Activated T-helper 2 cell treated with anti-CD3 and anti-CD28 coated beads, Interferon-gamma antibody, Interleukin-2, Interleukin-4, amounts not matched to agents 10 μg/mL and 5 μg/mL and 100 μg/mL, durations not matched to agents 14 hours and 24 hours and 36 hours (primary cell): ENCODE results near the gene TMPRSS4. TPM values are rescaled to one million over a fixed set of nuclear protein-coding genes. Genes with fewer than 3 reads are reported as not detected.
A peak's percentile ranks its signal among the peaks of the same experiment; 100 is the strongest.

Source experiments
- DNase-seq: peaks from one replicate; pipeline ENCODE4 v3.0.0; 2021; ENCODE audit warnings: low spot score
- H3K27ac Mint-ChIP-seq: one replicate; pipeline ENCODE4 v1.8.0; 2021; ENCODE audit warnings: mixed read lengths
- H3K27me3 Mint-ChIP-seq: one replicate; pipeline ENCODE4 v1.8.0; 2021; ENCODE audit warnings: low read depth, mixed read lengths
- H3K36me3 Mint-ChIP-seq: one replicate; pipeline ENCODE4 v1.8.0; 2021; ENCODE audit warnings: low read depth, mixed read lengths
- H3K4me1 Mint-ChIP-seq: one replicate; pipeline ENCODE4 v1.8.0; 2021; ENCODE audit warnings: low read depth, mixed read lengths
- H3K4me3 Mint-ChIP-seq: one replicate; pipeline ENCODE4 v1.8.0; 2021; ENCODE audit warnings: low read depth, mild to moderate bottlenecking, moderate library complexity, mixed read lengths
- H3K9me3 Mint-ChIP-seq: one replicate; pipeline ENCODE4 v1.8.0; 2021; ENCODE audit warnings: mixed read lengths
- intact Hi-C: fragments of 100-400 bp; cut with micrococcal nuclease; formaldehyde crosslinking; loops from one replicate; pipeline ENCODE4 v1.15.1; 2023
- total RNA-seq: library from RNA; stranded (reverse); gene quantifications from 2 replicates; pipeline ENCODE4 v1.2.3, GENCODE V29; 2022

TMPRSS4 gene
- total RNA-seq, 1 donor from 2014 or later, result not detected

GRCh38 chr11:118142809-118143208 is 65.9 kb downstream of the TMPRSS4 start:
- H3K27me3 Mint-ChIP-seq, result peaks cover 61% of the 10 kb centered on the region
- intact Hi-C loops, result loop anchor here (10.0 kb wide), 1 partner anchor 338 kb away; no protein-coding TSS in a partner anchor

GRCh38 chr11:118143661-118144185 is 66.8 kb downstream of the TMPRSS4 start:
- H3K4me3 Mint-ChIP-seq, result no peak overlapping the region
- H3K4me1 Mint-ChIP-seq, result peaks cover 6% of the 10 kb centered on the region
- no peak overlapping the region for H3K27ac Mint-ChIP-seq
- DNase-seq, result no peak
- intact Hi-C loops, result loop anchor here (2.0 to 10.0 kb wide), 2 partner anchors 339 to 467 kb away; no protein-coding TSS in a partner anchor
- H3K27me3 Mint-ChIP-seq, result peaks cover 66% of the 10 kb centered on the region
- H3K9me3 Mint-ChIP-seq, result no peaks in the 10 kb centered on the region
- no peaks in the 10 kb centered on the region for H3K36me3 Mint-ChIP-seq

More at GRCh38 chr11:118142809-118143208, 65.9 kb downstream of the TMPRSS4 start:
- Mint-ChIP-seq H3K27ac (no peak overlapping the region), H3K36me3 (no peaks in the 10 kb centered on the region), H3K9me3 (no peaks in the 10 kb centered on the region), H3K4me1 (peaks cover 6% of the 10 kb centered on the region), H3K4me3 (peak overlapping the region; percentile 60)
- no peak for DNase-seq

GRCh38 chr11:118144301-118145268 is 67.7 kb downstream of the TMPRSS4 start:
- Mint-ChIP-seq H3K9me3 (no peaks in the 10 kb centered on the region), H3K27me3 (peaks cover 64% of the 10 kb centered on the region), H3K27ac (no peak overlapping the region), H3K4me3 (no peak overlapping the region), H3K36me3 (no peaks in the 10 kb centered on the region), H3K4me1 (peaks cover 6% of the 10 kb centered on the region)
- intact Hi-C loops, result loop anchor here (1.0 to 10.0 kb wide), 6 partner anchors 27 to 466 kb away; no protein-coding TSS in a partner anchor
- DNase-seq, result no peak

- Mint-ChIP-seq H3K9me3 (no peaks in the 10 kb centered on the region), H3K27me3 (peaks cover 66% of the 10 kb centered on the region), H3K27ac (peak overlapping the region; percentile 24), H3K36me3 (no peaks in the 10 kb centered on the region), H3K4me3 (peak overlapping the region; percentile 81), H3K4me1 (peaks cover 6% of the 10 kb centered on the region)
- intact Hi-C loops, result loop anchor here (1.0 to 10.0 kb wide), 6 partner anchors 26 to 465 kb away; no protein-coding TSS in a partner anchor
- DNase-seq, result peak; percentile 83
Measured at GRCh38 chr11:118145285-118146227, 68.7 kb downstream of the TMPRSS4 start.

GRCh38 chr11:118146554-118146953 is 69.7 kb downstream of the TMPRSS4 start:
- Mint-ChIP-seq H3K36me3 (no peaks in the 10 kb centered on the region), H3K4me1 (peaks cover 6% of the 10 kb centered on the region), H3K27me3 (peaks cover 70% of the 10 kb centered on the region), H3K27ac (no peak overlapping the region), H3K4me3 (peak overlapping the region; percentile 77), H3K9me3 (no peaks in the 10 kb centered on the region)
- DNase-seq, result no peak
- intact Hi-C loops, result loop anchor here (5.0 to 10.0 kb wide), 2 partner anchors 206 to 342 kb away; no protein-coding TSS in a partner anchor

- H3K9me3 Mint-ChIP-seq, result no peaks in the 10 kb centered on the region
- H3K4me1 Mint-ChIP-seq, result peaks cover 6% of the 10 kb centered on the region
- no peak for DNase-seq
- no peaks in the 10 kb centered on the region for H3K36me3 Mint-ChIP-seq
- H3K4me3 Mint-ChIP-seq, result no peak overlapping the region
- intact Hi-C loops, result loop anchor here (5.0 to 10.0 kb wide), 2 partner anchors 205 to 343 kb away; no protein-coding TSS in a partner anchor
- peaks cover 68% of the 10 kb centered on the region for H3K27me3 Mint-ChIP-seq
- H3K27ac Mint-ChIP-seq, result no peak overlapping the region
Measured at GRCh38 chr11:118147502-118147901, 70.6 kb downstream of the TMPRSS4 start.

GRCh38 chr11:118148240-118148639 is 71.4 kb downstream of the TMPRSS4 start:
- Mint-ChIP-seq H3K4me1 (peaks cover 3% of the 10 kb centered on the region), H3K27me3 (peaks cover 64% of the 10 kb centered on the region), H3K4me3 (no peak overlapping the region), H3K9me3 (no peaks in the 10 kb centered on the region), H3K36me3 (no peaks in the 10 kb centered on the region), H3K27ac (no peak overlapping the region)
- intact Hi-C loops, result loop anchor here (5.0 to 10.0 kb wide), 2 partner anchors 204 to 343 kb away; no protein-coding TSS in a partner anchor
- DNase-seq, result no peak

- Mint-ChIP-seq H3K4me3 (no peak overlapping the region), H3K36me3 (no peaks in the 10 kb centered on the region), H3K9me3 (no peaks in the 10 kb centered on the region), H3K27ac (no peak overlapping the region), H3K27me3 (peaks cover 67% of the 10 kb centered on the region), H3K4me1 (peaks cover 3% of the 10 kb centered on the region)
- no peak for DNase-seq
- intact Hi-C loops, result loop anchor here (5.0 to 10.0 kb wide), 2 partner anchors 203 to 344 kb away; no protein-coding TSS in a partner anchor
Measured at GRCh38 chr11:118148856-118149255, 72.0 kb downstream of the TMPRSS4 start.

- no peak overlapping the region for H3K27ac Mint-ChIP-seq
- H3K4me1 Mint-ChIP-seq, result peaks cover 3% of the 10 kb centered on the region
- no peaks in the 10 kb centered on the region for H3K9me3 Mint-ChIP-seq
- DNase-seq, result no peak
- intact Hi-C loops, result loop anchor here (5.0 to 10.0 kb wide), 2 partner anchors 203 to 345 kb away; no protein-coding TSS in a partner anchor
- no peak overlapping the region for H3K4me3 Mint-ChIP-seq
- H3K27me3 Mint-ChIP-seq, result peaks cover 67% of the 10 kb centered on the region
- H3K36me3 Mint-ChIP-seq, result no peaks in the 10 kb centered on the region
Measured at GRCh38 chr11:118149493-118149892, 72.6 kb downstream of the TMPRSS4 start.

- H3K36me3 Mint-ChIP-seq, result no peaks in the 10 kb centered on the region
- intact Hi-C loops, result no loop called here
- no peak overlapping the region for H3K27ac Mint-ChIP-seq
- H3K27me3 Mint-ChIP-seq, result peaks cover 77% of the 10 kb centered on the region
- no peak for DNase-seq
- H3K4me3 Mint-ChIP-seq, result no peak overlapping the region
- H3K4me1 Mint-ChIP-seq, result peaks cover 2% of the 10 kb centered on the region
- H3K9me3 Mint-ChIP-seq, result no peaks in the 10 kb centered on the region
Measured at GRCh38 chr11:118151431-118151830, 74.6 kb downstream of the TMPRSS4 start.

- intact Hi-C loops, result no loop called here
- Mint-ChIP-seq H3K4me1 (peaks cover 6% of the 10 kb centered on the region), H3K27me3 (peaks cover 80% of the 10 kb centered on the region), H3K27ac (no peak overlapping the region), H3K4me3 (peak overlapping the region; percentile 45), H3K9me3 (no peaks in the 10 kb centered on the region), H3K36me3 (no peaks in the 10 kb centered on the region)
- no peak for DNase-seq
Measured at GRCh38 chr11:118152020-118152551, 75.2 kb downstream of the TMPRSS4 start.
